ENCODE results near the gene MAD1L1. TPM values are rescaled to one million over a fixed set of nuclear protein-coding genes. Genes with fewer than 3 reads are reported as not detected.

The MAD1L1 gene
- total and polyA plus RNA-seq, 2 donors (not counting 1 experiment from before 2014, with no cell fraction given), result 9.8 to 29.4 TPM

- Histone ChIP-seq H3K4me3 (replicated peaks in 1 of 4; ENCODE audit: control extremely low read depth in 1 of 4, insufficient read depth in 1 of 4, low read depth in 3 of 4, low read length in 4 of 4) (no peak overlapping the region), H3K4me2 (ENCODE audit: extremely low read depth, insufficient read depth, low read length) (no peak overlapping the region), H3K79me2 (ENCODE audit: control insufficient read depth, insufficient read depth, low read length) (no peaks in the 10 kb centered on the region), H3K4me1 (ENCODE audit: control insufficient read depth, extremely low read depth, insufficient read depth, low read length) (no peaks in the 10 kb centered on the region), H3K9me3 (ENCODE audit: control insufficient read depth, insufficient read depth, low read depth, low read length) (no peaks in the 10 kb centered on the region), H4K20me1 (ENCODE audit: control insufficient read depth, extremely low read depth, insufficient read depth, low read length) (no peaks in the 10 kb centered on the region), H2AFZ (ENCODE audit: low read length) (no peak overlapping the region), H3K27ac (ENCODE audit: insufficient read depth, low read length) (no peak overlapping the region), H3K27me3 (ENCODE audit: control insufficient read depth, insufficient read depth, low read length) (no peaks in the 10 kb centered on the region), H3K9ac (ENCODE audit: insufficient read depth, low read length) (no peak overlapping the region), H3K36me3 (ENCODE audit: control insufficient read depth, insufficient read depth, low read length) (no peaks in the 10 kb centered on the region)
- TF ChIP-seq CTCF (conservative IDR thresholded peaks at IDR 0.05 in 1 of 2, IDR thresholded peaks at IDR 0.05 in 1 of 2; ENCODE audit: low read depth in 1 of 2, low read length in 2 of 2) (no peak), EZH2 (IDR thresholded peaks at IDR 0.05; ENCODE audit: low read length, missing control alignments) (no peak)
- no peak for DNase-seq (ENCODE audit: low read depth in 2 of 2)
These were observed 162.5 kb downstream of the MAD1L1 start for GRCh38 chr7:2070151-2070763.

- no peaks in the 10 kb centered on the region for H4K20me1 ChIP-seq (ENCODE audit: control insufficient read depth, extremely low read depth, insufficient read depth, low read length)
- no peaks in the 10 kb centered on the region for H3K36me3 ChIP-seq (ENCODE audit: control insufficient read depth, insufficient read depth, low read length)
- peak in 1 of 2 donors; percentile 54 for DNase-seq (ENCODE audit: low read depth in 2 of 2)
- H3K27me3 ChIP-seq (ENCODE audit: control insufficient read depth, insufficient read depth, low read length), result no peaks in the 10 kb centered on the region
- H3K79me2 ChIP-seq (ENCODE audit: control insufficient read depth, insufficient read depth, low read length), result no peaks in the 10 kb centered on the region
- H3K4me3 ChIP-seq (replicated peaks in 1 of 4; ENCODE audit: control extremely low read depth in 1 of 4, insufficient read depth in 1 of 4, low read depth in 3 of 4, low read length in 4 of 4), result no peak overlapping the region
- H3K9me3 ChIP-seq (ENCODE audit: control insufficient read depth, insufficient read depth, low read depth, low read length), result no peaks in the 10 kb centered on the region
- no peak overlapping the region for H2AFZ ChIP-seq (ENCODE audit: low read length)
- H3K4me1 ChIP-seq (ENCODE audit: control insufficient read depth, extremely low read depth, insufficient read depth, low read length), result no peaks in the 10 kb centered on the region
- H3K27ac ChIP-seq (ENCODE audit: insufficient read depth, low read length), result no peak overlapping the region
- TF ChIP-seq CTCF (conservative IDR thresholded peaks at IDR 0.05 in 1 of 2, IDR thresholded peaks at IDR 0.05 in 1 of 2; ENCODE audit: low read depth in 1 of 2, low read length in 2 of 2) (no peak), EZH2 (IDR thresholded peaks at IDR 0.05; ENCODE audit: low read length, missing control alignments) (no peak)
- H3K9ac ChIP-seq (ENCODE audit: insufficient read depth, low read length), result no peak overlapping the region
- no peak overlapping the region for H3K4me2 ChIP-seq (ENCODE audit: extremely low read depth, insufficient read depth, low read length)
These were observed 163.3 kb downstream of the MAD1L1 start for GRCh38 chr7:2069472-2069860.

GRCh38 chr7:2068693-2069471, 163.9 kb downstream of the MAD1L1 start:
- Histone ChIP-seq H3K36me3 (ENCODE audit: control insufficient read depth, insufficient read depth, low read length) (no peaks in the 10 kb centered on the region), H3K4me3 (replicated peaks in 1 of 4; ENCODE audit: control extremely low read depth in 1 of 4, insufficient read depth in 1 of 4, low read depth in 3 of 4, low read length in 4 of 4) (no peak overlapping the region), H4K20me1 (ENCODE audit: control insufficient read depth, extremely low read depth, insufficient read depth, low read length) (no peaks in the 10 kb centered on the region), H3K27ac (ENCODE audit: insufficient read depth, low read length) (no peak overlapping the region), H3K9me3 (ENCODE audit: control insufficient read depth, insufficient read depth, low read depth, low read length) (no peaks in the 10 kb centered on the region), H2AFZ (ENCODE audit: low read length) (no peak overlapping the region), H3K79me2 (ENCODE audit: control insufficient read depth, insufficient read depth, low read length) (no peaks in the 10 kb centered on the region), H3K4me2 (ENCODE audit: extremely low read depth, insufficient read depth, low read length) (no peak overlapping the region), H3K9ac (ENCODE audit: insufficient read depth, low read length) (no peak overlapping the region), H3K27me3 (ENCODE audit: control insufficient read depth, insufficient read depth, low read length) (no peaks in the 10 kb centered on the region), H3K4me1 (ENCODE audit: control insufficient read depth, extremely low read depth, insufficient read depth, low read length) (no peaks in the 10 kb centered on the region)
- no peak for DNase-seq (ENCODE audit: low read depth in 2 of 2)
- TF ChIP-seq EZH2 (IDR thresholded peaks at IDR 0.05; ENCODE audit: low read length, missing control alignments) (no peak), CTCF (conservative IDR thresholded peaks at IDR 0.05 in 1 of 2, IDR thresholded peaks at IDR 0.05 in 1 of 2; ENCODE audit: low read depth in 1 of 2, low read length in 2 of 2) (peak in 1 of 2 donors; percentile 9)

Measured in fibroblast of lung (primary cell).